ENCODE measurements around the gene FHAD1. TPM values are rescaled to one million over a fixed set of nuclear protein-coding genes. Genes with fewer than 3 reads are reported as not detected.

The FHAD1 gene
- total RNA-seq, 6 experiments from 2014 or later = 0.06 to 0.53 (median 0.12) TPM; not detected in 3

DNA sequence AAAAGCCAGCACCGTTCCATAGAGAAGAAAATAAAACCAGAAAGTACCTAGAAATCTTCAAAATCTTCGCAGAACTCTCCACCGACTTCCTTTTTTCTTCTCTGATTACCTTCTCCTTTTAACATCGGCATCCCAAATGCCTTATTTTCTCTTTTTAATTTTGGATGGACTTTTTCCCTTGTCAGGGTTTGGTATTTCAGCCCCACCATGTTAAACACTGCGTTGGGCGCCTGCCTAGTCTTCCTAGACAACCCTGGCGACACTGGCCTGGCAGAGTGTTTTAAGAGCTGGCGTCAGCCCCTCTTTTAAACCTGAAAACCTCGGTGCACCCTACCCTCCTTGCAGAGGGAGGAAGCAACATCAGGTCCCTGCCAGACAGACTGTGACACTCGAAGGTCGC is 96.7 kb downstream of the FHAD1 start:
- TF ChIP-seq, protein P1, sequence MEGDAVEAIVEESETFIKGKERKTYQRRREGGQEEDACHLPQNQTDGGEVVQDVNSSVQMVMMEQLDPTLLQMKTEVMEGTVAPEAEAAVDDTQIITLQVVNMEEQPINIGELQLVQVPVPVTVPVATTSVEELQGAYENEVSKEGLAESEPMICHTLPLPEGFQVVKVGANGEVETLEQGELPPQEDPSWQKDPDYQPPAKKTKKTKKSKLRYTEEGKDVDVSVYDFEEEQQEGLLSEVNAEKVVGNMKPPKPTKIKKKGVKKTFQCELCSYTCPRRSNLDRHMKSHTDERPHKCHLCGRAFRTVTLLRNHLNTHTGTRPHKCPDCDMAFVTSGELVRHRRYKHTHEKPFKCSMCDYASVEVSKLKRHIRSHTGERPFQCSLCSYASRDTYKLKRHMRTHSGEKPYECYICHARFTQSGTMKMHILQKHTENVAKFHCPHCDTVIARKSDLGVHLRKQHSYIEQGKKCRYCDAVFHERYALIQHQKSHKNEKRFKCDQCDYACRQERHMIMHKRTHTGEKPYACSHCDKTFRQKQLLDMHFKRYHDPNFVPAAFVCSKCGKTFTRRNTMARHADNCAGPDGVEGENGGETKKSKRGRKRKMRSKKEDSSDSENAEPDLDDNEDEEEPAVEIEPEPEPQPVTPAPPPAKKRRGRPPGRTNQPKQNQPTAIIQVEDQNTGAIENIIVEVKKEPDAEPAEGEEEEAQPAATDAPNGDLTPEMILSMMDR (IDR thresholded peaks at IDR 0.05) = no peak
- no peak for TF ChIP-seq POLR2A (IDR thresholded peaks at IDR 0.05)
- no peak overlapping the region for H3K4me3 ChIP-seq
- no peak for ATAC-seq
- peaks cover 0 to 8% (median 0%) of the 10 kb centered on the region in 4 donors for H3K4me1 ChIP-seq
- H3K27me3 ChIP-seq = no peaks in the 10 kb centered on the region
- H3K9me3 ChIP-seq = no peaks in the 10 kb centered on the region
- no peak for DNase-seq
- intact Hi-C loops (cut with DNase I) = no loop called here
- 50% methylated on average over 10 of the region's 11 CpGs for WGBS (ENCODE audit: insufficient coverage, low coverage, low lambda C conversion rate, missing lambda C conversion rate)
- no peaks in the 10 kb centered on the region for H3K36me3 ChIP-seq
- no peak overlapping the region for H3K27ac ChIP-seq

DNA sequence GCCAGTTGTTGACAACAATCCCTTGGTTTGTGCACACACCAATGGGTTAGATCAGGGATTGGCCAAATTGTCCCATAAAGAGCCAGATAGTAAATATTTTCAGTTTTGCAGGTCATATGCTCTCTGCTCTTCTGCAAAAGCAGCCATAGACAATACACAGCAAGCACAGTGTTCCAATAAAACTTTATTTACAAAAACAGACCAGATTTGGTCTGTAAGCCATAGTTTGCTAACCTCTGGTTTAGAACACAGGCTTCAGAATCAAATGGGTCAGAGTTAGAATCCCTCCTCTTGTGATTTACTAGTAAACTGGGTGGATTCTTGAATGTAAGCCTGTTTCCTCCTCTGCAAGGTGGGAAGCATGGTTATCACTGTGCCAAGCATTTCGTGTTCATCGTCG is 97.4 kb downstream of the FHAD1 start:
- intact Hi-C loops (cut with DNase I) = no loop called here
- H3K4me1 ChIP-seq = peaks cover 0 to 6% (median 0%) of the 10 kb centered on the region in 4 donors
- no CpG with 5 or more reads among the region's 3 CpGs for WGBS (ENCODE audit: insufficient coverage, low coverage, low lambda C conversion rate, missing lambda C conversion rate)
- H3K27me3 ChIP-seq = no peaks in the 10 kb centered on the region
- no peaks in the 10 kb centered on the region for H3K9me3 ChIP-seq
- H3K27ac ChIP-seq = no peak overlapping the region
- no peaks in the 10 kb centered on the region for H3K36me3 ChIP-seq
- no peak for ATAC-seq
- no peak for DNase-seq
- H3K4me3 ChIP-seq = no peak overlapping the region
- TF ChIP-seq, protein P1 (IDR thresholded peaks at IDR 0.05) = no peak
- TF ChIP-seq POLR2A (IDR thresholded peaks at IDR 0.05) = no peak

DNA sequence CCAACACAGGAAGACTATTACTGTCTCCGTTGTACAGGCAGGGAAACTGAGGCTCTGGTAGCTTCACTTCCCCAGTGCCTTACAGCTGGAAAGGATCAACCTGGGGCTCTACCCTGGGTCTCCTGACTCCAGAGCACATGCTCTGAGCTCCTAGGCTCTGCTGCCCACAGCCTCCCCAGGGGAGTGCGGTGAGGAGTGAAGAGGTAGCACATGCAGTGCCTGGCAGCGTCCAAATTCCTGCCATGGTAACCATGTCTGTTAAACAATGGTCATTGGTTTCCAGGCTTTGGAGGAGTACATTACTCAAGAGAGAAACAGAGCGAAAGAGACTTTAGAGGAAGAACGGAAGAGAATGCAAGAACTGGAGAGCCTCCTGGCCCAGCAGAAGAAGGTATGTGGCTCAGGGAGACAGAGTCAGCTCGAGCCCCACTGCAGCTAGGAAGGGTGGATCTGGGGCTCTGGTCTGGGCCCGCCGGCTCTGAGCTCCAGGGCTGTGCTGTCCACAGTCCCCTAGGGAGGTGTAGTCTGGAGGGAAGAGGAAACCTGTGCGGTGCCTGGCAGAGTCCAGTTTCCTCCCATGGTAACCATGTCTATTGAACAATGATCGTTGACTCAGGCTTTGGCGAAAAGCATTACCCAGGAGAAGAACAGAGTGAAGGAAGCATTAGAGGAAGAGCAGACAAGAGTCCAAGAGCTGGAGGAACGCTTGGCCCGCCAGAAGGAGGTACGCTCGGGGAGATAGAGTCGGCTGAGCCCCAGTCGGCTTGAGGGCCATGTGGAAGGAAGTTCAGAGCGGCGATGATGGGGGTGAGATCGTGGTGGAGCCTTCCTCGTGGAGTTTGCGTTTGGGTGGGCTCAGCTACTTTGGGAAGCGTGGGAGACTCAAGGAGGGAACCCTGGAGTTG is 98.0 kb downstream of the FHAD1 start:
- no peaks in the 10 kb centered on the region for H3K36me3 ChIP-seq
- H3K9me3 ChIP-seq = no peaks in the 10 kb centered on the region
- H3K4me1 ChIP-seq = peaks cover 0 to 2% (median 0%) of the 10 kb centered on the region in 4 donors
- ATAC-seq (no peak), DNase-seq (no peak)
- H3K27ac ChIP-seq = no peak overlapping the region
- TF ChIP-seq POLR2A (IDR thresholded peaks at IDR 0.05) = no peak
- TF ChIP-seq, protein P1 (IDR thresholded peaks at IDR 0.05) = no peak
- 81% methylated on average over 16 of the region's 23 CpGs for WGBS (ENCODE audit: insufficient coverage, low coverage, low lambda C conversion rate, missing lambda C conversion rate)
- H3K27me3 ChIP-seq = no peaks in the 10 kb centered on the region
- intact Hi-C loops (cut with DNase I) = no loop called here
- no peak overlapping the region for H3K4me3 ChIP-seq

- Histone ChIP-seq H3K4me1 (no peaks in the 10 kb centered on the region), H3K27ac (no peak overlapping the region), H3K36me3 (no peaks in the 10 kb centered on the region), H3K9me3 (no peaks in the 10 kb centered on the region), H3K27me3 (no peaks in the 10 kb centered on the region), H3K4me3 (no peak overlapping the region)
- WGBS (ENCODE audit: insufficient coverage, low coverage, low lambda C conversion rate, missing lambda C conversion rate) = 69% methylated on average over 8 of the region's 17 CpGs
- ATAC-seq = peak; percentile 66 to 83 (median 72)
- intact Hi-C loops (cut with DNase I) = no loop called here
- DNase-seq = peak in 2 of 3 donors; percentile 58 to 66
- no peak for TF ChIP-seq POLR2A (IDR thresholded peaks at IDR 0.05)
- TF ChIP-seq, protein P1 (IDR thresholded peaks at IDR 0.05) = no peak
These were observed 98.8 kb downstream of the FHAD1 start for GRCh38 chr1:15345705-15346345.

Measured in right lobe of liver (tissue), 6 donors.